HUDEP-2 (cell line): ENCODE measurements around the gene TMC6.
"Not testable (repeated sequence)": the region's sequence is repeated elsewhere in the genome, so short reads cannot be mapped to it uniquely, and the experiment has no call there.

Experiments used
- DNase-seq, 76 experiments: peaks; one replicate each; lab custom pipeline; 2025; ENCODE audit not compliant: unreplicated experiment in 76 of 76; lab: John Stamatoyannopoulos, UW

Gene TMC6

DNA sequence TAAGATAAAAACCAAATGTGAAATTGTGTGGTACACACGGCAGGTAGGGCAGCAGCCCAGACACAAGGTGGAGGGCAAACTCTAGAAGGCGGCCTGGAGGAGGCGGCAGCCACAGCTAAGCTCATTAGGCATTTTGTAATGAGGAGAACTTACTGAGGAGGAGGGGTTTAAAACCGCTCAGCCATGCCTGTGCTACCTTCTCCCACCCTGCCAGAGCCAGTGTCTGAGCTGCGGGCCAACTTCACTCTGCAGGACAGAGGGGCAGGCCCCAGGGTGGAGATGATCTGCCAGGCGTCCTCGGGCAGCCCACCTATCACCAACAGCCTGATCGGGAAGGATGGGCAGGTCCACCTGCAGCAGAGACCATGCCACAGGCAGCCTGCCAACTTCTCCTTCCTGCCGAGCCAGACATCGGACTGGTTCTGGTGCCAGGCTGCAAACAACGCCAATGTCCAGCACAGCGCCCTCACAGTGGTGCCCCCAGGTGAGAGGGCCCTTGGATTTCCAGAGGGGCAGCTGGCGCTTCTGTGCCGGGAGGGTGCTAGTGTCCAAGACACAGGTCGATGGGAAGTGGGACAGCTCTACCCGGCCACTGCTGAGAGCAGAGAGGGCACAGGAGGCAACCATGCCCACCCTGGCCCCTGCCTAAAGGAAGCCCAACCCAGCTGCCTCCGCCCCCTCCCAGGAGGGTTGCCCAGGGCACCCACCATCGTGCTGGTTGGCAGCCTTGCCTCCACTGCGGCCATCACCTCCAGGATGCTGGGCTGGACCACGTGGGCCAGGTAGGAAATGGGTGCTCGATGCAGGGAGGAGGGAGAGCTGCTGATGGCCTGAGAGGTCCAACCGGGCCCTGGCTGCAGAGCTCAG is 35.6 kb upstream of the TMC6 start:
- no peak for DNase-seq

DNA sequence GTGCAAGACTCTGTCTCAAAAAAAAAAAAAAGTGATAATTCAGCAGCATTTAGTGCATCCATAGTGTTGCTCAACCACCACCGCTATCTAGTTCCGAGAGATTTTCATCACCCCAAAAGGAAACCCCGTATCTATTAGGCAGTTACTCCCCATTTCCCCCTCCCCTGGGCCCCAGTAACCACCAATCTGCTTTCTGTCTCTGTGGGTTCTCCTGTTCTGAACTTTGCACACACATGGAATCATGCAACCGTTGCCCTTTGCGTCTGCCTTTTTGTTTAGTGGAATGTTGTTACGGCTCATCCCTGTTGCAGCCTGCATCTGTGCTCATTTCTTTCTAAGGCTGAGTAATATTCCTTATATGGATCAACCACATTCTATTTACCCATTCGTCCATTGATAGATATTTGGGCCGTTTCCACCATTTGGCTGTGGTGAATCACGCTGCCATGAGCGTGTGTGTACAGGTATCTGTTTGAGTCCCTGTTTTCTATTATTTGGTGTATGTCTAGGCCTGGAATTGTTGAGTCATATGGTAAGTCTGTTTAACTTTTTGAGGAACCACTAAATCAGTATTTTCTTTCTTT is 31.1 kb upstream of the TMC6 start:
- no peak for DNase-seq

DNA sequence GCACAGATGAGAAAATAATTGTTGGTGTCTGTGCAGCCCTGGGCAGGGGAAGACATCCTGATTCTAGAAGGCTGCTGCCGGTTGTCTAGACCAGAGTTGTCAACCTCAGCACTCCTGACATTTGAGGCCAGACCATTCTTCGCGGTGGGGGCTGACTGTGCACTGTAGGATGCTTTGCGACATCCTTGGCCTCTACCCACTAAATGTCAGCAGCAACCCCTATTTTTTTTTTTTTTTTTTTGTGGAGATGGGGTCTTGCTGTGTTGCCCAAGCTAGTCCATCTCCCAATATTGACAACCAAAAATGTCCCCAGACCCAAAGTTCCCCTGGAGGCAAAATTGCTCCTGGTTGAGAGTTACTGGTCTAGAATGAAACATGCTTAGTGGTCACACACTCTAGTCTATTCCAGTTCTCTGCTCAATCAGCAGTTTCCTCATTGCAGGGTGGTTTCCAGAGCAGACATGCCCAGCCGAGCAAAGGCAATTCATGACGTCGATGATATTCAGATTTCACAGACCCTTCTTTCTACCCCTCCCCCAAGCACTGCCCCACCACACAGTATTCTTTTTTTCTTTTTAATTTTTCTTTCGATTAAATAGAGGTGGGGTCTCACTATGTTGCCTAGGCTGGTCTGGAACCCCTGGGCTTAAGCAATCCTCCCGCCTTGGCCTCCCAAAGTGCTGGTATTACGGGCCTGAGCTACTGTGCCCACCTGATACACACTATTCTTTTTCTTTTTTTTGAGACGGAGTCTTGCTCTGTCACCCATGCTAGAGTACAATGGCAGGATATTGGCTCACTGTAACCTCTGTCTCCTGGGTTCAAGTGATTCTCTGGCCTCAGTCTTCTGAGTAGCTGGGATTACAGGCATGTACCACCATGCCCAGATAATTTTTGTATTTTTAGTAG is 26.6 kb upstream of the TMC6 start:
- DNase-seq, result no peak

DNA sequence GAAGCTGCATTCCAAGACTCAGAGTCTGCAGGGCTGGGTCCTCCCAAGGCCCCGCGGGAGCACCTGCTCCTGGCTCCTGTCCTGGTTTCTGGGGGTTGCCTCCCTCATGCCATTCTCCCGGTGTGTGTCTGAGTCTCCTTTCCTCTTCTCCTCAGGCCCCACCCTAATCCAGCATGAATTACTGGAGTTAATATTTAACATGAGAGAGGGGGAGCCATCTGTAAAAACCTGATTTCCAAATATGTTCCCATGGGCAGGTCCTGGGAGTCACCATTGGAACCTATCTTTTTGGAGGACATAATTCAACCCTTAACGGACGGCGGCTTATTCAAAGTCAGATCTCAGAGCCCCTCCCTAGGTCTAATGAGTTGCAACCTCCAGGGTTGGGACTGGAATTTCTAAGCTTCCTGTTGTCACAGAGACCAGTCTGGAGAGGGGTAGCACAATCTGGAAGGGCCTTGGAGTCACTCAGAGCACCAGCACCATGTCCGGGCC is 23.0 kb upstream of the TMC6 start:
- DNase-seq, result no peak

DNA sequence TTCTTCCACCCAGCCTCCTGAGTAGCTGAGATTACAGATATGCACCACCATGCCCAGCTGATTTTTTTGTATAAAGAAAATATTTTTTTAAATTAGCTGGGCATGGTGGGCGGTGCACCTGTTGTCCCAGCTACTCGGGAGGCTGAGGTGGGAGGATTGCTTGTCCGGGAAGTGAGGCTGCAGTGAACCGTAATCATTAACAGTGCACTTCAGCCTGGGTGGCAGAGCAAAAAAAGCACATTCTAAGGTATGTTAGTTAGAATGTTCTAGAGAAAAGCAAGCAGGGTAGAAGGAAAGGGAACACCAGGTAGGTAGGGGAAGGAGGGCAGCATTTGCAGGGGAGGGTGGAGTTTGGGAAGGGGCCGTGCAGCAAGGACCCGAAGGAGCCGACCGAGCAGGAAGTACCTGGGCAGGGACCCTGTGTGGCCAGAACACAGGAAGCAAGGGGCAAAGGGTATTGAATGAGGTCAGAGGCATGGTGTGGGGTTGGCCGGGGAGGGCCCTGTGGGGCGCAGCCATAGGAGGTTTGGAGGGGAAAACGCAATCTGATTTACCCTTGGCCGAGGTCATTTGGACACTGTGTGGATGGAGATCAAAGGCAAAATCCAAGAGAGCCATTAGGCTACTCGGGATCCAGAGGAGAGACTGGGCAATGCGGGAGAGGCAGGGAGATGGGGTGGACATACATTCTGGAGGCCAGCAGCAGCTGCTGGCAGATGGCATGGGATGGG is 19.9 kb upstream of the TMC6 start:
- DNase-seq, result no peak

DNA sequence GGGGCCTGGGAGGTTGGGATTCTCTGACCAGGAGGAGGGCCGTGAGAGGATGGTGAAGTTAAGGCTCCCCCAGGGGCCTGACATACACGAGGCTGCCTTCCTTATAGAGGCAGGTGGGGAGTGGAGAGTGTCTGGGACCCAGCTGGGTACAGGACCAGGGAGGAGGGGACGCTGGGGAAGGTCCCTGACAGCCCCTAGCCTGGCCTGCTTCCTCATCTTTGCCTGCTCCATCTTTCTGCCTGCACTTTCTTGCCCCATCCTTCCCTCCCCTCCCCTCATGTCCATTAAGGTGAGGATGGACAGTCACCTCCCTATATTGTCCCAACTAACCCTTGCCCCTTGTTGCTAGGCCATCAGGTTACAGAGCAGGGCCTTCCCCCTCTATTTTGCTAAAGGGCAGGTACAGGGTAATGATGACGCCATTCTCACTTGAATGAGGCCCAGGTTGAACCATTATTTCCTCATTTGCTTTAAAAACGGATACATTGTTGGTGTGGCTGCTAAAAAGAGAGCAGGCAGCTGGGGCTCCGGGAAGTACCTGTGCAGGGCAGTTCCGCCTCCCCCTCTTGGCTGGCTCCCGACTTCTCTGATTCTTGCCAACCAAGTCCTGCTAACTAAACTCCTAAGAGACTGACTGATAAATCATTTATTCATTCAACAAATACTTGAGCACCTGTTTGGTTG is 18.9 kb upstream of the TMC6 start:
- no peak for DNase-seq

DNA sequence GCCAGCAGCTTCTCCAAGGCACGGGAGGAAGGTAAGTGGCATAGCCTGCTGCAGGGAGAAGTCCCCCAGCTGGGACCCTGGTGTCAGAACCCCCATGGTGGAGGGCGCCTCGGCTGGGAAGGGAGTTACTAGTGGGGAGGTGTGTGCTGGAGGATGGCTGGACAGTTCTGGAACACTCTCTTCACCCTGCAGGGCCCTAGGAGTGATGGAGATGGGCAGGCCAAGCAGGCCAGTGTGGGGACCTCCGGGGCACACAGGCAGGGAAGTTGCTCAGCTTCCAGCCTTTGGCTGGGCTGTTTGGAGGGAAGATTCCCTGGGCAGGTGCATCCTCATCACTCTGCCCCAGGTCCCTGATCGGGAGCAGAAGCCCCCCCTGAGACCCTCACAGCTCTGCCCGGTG is 18.3 kb upstream of the TMC6 start:
- DNase-seq, result no peak

DNA sequence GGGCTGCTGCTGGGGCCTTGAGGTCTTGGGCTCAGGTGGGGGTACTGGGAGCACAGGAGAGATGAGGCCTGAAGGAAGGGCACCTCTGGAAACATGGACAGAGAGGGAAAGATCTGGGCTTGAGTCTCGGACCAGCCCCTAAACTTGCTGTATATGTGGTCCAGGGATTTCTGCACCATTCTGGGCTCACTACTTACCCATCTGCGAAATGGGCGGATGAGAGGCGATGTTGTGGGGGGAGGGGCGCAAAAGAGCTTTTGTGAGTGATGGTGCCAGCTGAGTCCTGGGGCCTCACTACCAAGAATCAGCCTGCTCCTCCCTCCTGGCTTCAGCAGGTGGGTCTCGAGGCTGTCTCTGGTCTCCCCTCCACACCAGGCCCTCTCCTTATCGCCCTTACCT is 17.9 kb upstream of the TMC6 start:
- DNase-seq, result peak in 4 of 76 experiments; percentile 28 to 36 (median 35)

DNA sequence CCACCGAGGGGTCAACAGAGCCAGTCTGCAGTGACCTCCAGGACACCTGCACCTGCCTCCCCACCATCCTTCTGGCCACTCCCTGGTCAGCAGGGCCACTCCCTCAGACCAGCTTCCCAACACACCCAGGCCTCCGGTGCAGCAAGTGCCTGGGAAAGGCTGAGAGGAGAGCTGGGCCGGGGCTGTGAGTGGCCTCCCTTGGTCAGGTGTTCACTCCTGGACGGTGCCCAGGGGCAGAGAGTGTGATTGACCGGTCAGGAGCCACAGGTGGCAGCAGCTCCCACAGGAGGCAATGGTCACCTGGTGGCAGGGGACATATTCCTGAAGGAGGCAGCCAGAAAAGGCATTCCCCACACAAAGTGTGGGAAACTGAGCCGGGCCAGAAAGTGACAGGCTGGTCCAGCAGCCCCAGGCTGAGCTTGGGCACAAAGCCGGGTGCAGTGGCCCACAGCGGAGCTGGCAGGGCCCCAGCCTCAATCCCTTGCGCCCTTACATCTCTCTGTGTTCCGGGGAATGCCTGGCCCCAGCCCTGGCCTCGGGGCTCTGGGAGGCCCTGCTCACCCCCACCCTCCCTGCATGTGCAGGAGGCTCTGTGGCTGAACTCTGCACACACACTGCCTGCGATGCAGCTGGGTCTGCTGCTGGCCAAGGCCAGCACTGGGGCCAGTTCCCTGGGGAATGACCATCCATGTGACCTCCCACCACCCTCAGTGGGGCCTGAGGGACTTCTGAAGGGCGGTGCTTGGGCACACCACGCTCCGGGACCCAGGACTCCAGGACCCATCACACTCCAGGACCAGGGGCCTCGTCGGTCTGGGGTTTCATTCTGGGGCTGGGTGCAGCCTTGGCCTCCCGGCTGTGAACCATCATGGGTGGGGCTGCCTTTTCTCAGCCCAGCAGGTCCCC is 16.4 kb upstream of the TMC6 start:
- peak in 8 of 76 experiments; percentile 14 to 52 (median 29) for DNase-seq

DNA sequence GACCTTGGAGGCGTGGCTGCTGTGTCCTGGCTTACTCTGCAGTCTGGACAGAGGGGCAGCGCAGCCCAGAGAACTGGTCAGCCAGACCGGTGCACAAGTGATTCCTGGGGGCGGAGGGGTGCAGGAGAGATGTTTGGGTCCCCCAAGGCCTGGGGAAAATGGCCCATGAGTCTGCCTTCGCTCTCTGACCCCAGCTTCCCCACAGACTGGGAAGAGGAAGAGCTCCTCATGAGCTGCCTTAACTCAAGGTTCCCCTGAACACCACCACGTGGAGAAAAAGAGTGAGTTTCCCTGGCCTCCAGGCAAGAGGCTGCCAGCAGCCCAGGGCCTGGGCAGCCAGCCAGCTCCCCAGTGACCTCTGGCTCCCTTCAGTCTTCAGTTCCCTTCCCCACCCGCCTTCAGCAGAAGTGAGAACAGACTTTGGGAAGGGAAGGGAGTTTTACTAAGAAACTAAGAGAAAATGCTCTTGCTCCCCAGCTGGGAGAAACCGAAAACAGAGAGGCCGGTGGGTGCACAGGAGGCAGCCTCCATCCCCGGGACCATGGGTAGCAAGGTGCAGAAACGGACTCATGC is 15.7 kb upstream of the TMC6 start:
- DNase-seq, result peak in 71 of 76 experiments; percentile 28 to 87 (median 65)

DNA sequence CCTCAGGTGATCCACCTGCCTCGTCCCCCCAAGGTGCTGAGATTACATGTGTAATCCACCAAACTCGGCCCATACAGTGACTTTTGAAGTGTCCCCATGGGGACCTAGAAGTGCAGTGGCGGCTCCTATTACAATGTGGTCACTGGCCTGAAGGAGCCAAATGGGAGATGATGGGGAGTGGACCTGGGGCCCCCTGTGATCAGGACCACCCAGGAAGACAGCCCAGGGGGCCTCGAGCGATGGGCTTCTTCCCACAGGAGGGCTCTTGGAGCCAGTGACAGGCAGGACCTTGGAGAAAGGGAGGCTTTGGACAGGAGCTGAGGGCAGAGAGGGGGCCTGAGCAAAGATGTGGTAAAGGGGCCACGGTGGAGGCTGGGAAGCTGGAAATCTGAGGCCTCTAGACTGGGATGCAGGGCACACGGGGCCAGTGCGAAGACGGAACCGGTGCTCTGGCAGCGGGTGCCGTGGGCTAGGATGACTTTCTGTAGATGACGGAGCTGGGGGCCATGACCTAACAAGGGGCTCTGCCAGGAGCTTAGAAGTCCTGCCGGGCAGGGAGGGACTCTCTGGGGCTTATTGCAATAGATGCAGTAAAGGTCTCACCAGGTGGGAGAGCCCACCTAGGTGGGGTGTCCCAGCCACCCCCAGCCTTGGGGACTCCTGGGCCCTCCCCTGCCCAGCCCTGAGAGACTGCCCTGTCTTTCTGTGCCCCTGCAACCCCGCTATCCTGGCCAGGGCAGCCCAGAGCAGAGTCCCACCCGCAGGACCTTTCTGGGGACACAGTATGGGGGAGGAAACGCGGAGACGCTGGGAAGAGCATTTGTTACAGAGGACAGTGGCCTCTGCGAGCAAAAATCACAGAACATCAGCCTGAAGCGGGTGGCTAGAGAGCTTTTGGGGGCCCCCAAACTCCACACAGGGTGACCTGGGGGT is 14.9 kb upstream of the TMC6 start:
- no peak for DNase-seq

DNA sequence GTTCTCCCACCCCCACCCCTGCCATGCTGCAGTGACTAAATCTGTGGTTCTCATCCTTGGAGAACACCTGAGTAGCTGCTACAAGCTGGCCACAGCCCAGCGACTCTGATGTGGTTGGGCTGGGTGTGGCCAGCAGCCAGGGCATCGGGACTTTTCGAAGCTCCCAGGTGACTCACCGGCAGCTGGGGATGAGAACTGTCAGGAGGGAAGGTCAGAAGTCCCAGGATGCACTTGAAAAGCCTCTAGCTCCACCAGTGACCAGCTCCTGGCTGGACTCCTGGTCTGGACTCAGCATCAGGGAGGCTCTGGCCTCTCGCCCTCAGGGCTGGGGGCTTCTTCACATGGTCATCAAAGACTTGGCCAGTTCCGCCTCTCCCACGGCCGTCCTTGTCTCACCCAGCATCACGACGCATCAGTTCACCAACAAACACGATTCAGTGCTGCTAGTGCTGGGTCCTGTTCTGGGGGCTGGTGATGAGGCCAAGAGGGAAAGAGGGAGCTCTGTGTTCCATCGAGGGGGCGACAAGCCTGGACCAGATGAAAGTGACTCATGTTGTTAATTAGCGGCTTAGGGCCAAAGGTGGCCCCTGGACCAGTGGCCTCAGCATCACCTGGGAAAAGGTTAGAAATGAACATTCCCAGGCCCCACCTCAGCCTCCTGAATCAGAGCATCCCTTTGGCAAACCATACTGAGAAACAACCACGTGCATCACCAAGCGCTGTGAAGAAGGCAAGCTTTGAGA is 13.7 kb upstream of the TMC6 start:
- DNase-seq, result no peak

DNA sequence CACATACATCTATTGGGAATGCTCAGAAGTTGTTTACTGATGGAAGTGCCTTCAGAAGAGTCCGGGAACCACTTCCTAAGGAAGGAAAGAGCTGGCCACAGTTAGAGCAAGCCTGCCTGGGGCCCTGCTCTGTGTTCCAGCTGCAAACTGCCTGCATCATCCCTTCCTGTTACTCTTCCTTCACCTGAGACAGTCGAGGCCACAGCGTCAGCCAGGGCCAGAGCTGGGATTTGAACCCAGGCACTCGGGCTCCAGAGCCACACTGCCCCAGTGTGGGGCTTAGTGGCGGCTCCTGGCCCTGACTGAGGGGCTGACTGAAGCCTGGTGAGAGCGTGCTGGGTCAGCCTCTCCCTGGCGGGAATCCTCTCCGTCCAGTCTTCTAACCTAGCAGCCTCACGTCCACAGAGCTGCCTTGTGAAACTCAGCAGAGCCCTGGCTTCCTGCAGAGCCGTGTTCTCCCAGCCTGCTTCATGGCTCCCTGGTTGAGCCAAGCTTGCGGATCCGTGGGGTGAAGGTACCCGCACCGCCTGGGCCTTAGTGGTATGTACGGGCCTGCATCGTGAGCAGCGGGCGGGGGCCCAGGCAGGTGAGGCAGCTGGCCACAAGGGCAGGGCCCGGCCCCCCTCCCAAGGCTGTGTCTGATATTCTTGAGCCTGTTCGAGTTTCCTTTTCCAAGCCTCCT is 13.0 kb upstream of the TMC6 start:
- DNase-seq, result no peak

DNA sequence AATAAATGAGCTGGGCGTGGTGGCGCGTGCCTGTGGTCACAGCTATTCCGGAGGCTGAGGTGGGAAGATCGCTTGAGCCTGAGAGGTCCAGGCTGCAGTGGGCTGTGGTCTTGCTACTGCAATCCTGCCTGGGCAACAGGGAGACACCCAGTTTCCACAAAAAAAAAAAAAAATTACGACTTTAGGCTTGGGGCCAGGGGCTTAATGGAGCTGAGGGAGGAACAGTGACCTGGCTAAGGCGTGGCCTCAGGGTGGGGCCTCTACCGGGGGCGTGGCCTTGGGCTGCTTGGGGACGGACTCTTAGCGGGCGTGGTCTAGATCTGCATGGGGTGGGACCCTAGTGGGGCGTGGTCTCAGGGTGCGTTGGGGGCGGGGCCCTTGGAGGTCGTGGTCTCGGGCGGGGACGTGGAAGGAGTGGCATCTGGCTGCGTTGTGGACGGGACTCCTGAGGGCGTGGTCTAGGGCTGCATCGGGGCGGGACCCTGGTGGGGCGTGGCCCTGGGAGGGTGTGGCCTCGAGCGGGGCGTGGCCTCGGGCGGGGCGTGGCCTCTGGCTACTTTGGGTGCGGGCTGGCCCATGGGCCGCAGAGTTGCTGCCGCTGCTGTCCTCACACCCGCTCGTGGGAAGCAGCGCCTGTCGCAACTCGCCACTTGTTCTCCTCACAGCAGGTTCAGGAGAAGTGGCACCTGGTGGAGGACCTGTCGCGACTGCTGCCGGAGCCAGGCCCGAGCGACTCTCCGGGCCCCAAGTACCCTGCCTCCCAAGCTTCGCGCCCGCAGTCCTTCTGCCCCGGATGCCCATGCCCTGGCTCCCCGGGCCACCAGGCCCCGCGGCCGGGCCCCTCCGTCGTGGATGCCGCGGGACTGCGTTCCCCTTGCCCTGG is 11.9 kb upstream of the TMC6 start:
- DNase-seq, result peak; percentile 68 to 100 (median 98)

DNA sequence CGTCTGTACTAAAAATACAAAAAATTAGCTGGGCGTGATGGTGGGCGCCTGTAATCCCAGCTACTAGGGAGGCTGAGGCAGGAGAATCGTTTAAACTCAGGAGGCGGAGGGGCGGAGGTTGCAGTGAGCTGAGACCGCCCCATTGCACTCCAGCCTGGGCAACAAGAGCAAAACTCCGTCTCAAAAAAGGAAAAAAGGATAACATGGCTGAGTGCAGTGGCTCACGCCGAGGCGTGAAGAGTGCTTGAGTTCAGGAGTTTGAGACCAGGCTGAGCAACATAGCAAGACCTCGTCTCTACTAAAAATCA is 11.3 kb upstream of the TMC6 start:
- DNase-seq, result not testable (repeated sequence)
